RCC 7860 (cell line): Measurements from ENCODE around the gene C12orf42.

Experiments used
- DNase-seq: peaks from one replicate; pipeline ENCODE4 v3.0.0-alpha.2; 2015; ENCODE audit warnings: low spot score
- FAIRE-seq: peaks from 2 replicates; lab custom pipeline; 2012; peaks lifted over from hg19 to GRCh38; lab: Jason Lieb, UNC

Gene C12orf42

DNA sequence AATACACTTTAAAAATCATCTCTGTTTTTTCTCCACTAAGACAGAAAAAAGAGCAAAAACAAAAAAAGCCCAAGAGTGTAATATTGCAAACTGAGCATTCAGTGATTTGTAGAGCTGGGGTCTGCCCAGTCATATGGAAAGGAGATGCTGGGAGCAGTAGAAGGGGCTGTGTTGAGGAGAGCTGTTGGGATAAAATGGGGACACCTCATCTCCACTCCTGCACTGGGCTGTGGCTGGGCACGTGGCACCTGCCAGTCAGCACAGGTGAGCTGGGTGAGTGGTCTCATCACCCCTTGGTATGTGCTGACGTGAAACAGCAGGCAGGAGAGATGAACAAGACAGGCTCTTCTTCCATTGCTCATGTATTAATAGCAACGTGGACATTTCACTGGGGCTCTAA, 217.4 kb downstream of the C12orf42 start:
- DNase-seq (no peak), FAIRE-seq (no peak)

DNA sequence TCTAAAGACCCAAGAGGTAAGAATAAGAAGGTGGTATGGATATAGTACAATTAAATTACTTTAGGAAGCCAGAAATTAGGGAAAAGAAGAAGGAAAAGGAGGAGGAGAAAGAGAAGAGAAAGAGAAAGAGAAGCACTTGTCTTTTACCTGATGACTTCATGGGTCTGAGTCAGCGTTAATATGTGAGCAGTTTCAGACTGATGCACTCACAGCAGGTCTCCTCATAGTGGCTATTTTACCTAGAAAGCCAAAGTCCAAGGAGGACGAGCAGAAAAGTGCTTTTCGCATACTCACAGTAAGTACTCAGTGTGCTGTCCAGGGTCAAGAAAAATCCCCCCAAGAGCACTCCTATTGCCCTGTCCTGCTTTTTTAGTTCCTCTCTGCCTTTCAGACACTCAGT, 222.1 kb downstream of the C12orf42 start:
- DNase-seq: no peak
- no peak for FAIRE-seq

- DNase-seq (no peak), FAIRE-seq (no peak)
Observed at GRCh38 chr12:103272949-103273348, 222.8 kb downstream of the C12orf42 start.

GRCh38 chr12:103269946-103270345, 225.8 kb downstream of the C12orf42 start:
- FAIRE-seq (no peak), DNase-seq (no peak)

GRCh38 chr12:103268831-103269514, 226.8 kb downstream of the C12orf42 start:
- DNase-seq: no peak
- FAIRE-seq: no peak

- DNase-seq (no peak), FAIRE-seq (no peak)
Observed at GRCh38 chr12:103257763-103258162, 238.0 kb downstream of the C12orf42 start.
